HEK293 (cell line): ENCODE data around the gene RAG1.

Source experiments
- AEBP2 ChIP-seq: fragments of 450-650 bp; formaldehyde crosslinking; IDR thresholded peaks from 2 replicates; pipeline ENCODE4 v1.5.1; 2016; ENCODE audit warnings: missing biosample characterization, missing genetic modification characterization, borderline replicate concordance
- PBX3 ChIP-seq: sonication (generic); formaldehyde crosslinking; IDR thresholded peaks from 2 replicates; pipeline ENCODE4 v1.8.1; 2022; ENCODE audit warnings: mild to moderate bottlenecking, moderate library complexity, missing genetic modification reagents
- TCF7L2 ChIP-seq: IDR thresholded peaks from 2 replicates; pipeline ENCODE4 v1.6.1; 2011; ENCODE audit warnings: low read depth, mild to moderate bottlenecking, inconsistent platforms, low read length, moderate library complexity, borderline replicate concordance
- ZNF140 ChIP-seq: fragments of 450-650 bp; formaldehyde crosslinking; IDR thresholded peaks from 2 replicates; pipeline ENCODE4 v1.5.1; 2016; ENCODE audit warnings: missing biosample characterization, missing genetic modification characterization
- ZNF768 ChIP-seq: fragments of 450-650 bp; formaldehyde crosslinking; IDR thresholded peaks from 2 replicates; pipeline ENCODE4 v1.5.1; 2018; ENCODE audit warnings: missing biosample characterization, mild to moderate bottlenecking, missing genetic modification characterization

- TF ChIP-seq AEBP2 (tag by site-specific recombination) = no peak
- TF ChIP-seq PBX3 (CRISPR knock-in tag) = no peak
- no peak for TF ChIP-seq ZNF768 (tag by site-specific recombination)
- no peak for TF ChIP-seq TCF7L2
- no peak for TF ChIP-seq ZNF140 (tag by site-specific recombination)
Observed at GRCh38 chr11:36532941-36533601, 34.7 kb upstream of the RAG1 start.
